Right lobe of liver (tissue), 4 donors: ENCODE results near the gene GRIA1.

Source experiments
- POLR2A ChIP-seq: fragments of 450-650 bp; IDR thresholded peaks from one replicate; pipeline ENCODE4 v1.6.1; 2017; ENCODE audit warnings: antibody characterized with exemption, mild to moderate bottlenecking
- TF ChIP-seq, protein P1 (sequence below), 4 donors: fragments of 200-600 bp in 3 of 4; fragments of 450-650 bp in 1 of 4; IDR thresholded peaks; one replicate each; pipeline versions ENCODE4 v1.5.1 to v1.8.0; 2016 to 2022; ENCODE audit warnings: antibody characterized with exemption in 4 of 4, mild to moderate bottlenecking in 2 of 4
- donor health status: DM: no; HTN: no; CAD: no.
- donor health status: DM: no; HTN: no; CAD: no.
- donor health status: DM: no; HTN: yes; CAD: no.

DNA sequence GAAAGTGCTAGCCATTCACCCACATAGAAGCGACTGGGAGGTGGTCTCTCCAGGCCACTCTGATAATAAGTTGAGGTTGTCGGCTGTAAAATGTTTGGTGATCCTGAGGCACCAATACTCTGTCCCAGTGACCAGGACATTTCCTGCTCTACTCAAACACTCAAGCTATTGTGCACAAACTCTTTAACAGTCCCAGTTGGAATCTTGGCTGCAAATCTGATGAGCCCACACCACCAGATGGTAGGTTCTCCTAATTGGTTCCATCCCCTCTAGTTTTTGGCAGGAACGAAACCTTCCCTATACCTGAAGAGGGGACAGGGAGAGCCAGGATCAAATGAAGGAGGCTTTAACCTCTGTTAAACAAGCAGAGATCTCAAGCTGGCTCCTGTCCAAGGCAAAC lies 14.3 kb downstream of the GRIA1 start:
- TF ChIP-seq POLR2A: no peak
- TF ChIP-seq, protein P1, sequence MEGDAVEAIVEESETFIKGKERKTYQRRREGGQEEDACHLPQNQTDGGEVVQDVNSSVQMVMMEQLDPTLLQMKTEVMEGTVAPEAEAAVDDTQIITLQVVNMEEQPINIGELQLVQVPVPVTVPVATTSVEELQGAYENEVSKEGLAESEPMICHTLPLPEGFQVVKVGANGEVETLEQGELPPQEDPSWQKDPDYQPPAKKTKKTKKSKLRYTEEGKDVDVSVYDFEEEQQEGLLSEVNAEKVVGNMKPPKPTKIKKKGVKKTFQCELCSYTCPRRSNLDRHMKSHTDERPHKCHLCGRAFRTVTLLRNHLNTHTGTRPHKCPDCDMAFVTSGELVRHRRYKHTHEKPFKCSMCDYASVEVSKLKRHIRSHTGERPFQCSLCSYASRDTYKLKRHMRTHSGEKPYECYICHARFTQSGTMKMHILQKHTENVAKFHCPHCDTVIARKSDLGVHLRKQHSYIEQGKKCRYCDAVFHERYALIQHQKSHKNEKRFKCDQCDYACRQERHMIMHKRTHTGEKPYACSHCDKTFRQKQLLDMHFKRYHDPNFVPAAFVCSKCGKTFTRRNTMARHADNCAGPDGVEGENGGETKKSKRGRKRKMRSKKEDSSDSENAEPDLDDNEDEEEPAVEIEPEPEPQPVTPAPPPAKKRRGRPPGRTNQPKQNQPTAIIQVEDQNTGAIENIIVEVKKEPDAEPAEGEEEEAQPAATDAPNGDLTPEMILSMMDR (IDR thresholded peaks at IDR 0.05): no peak
